HTERT RPE-1 (cell line): ENCODE results near the gene MYO6.

Experiments used
- in situ Hi-C: fragments of 300-500 bp; cut with MboI; formaldehyde crosslinking; loops from 4 replicates; pipeline ENCODE4 v1.14.3; 2020; ENCODE audit warnings: low sequenced_read_pairs

MYO6 gene

DNA sequence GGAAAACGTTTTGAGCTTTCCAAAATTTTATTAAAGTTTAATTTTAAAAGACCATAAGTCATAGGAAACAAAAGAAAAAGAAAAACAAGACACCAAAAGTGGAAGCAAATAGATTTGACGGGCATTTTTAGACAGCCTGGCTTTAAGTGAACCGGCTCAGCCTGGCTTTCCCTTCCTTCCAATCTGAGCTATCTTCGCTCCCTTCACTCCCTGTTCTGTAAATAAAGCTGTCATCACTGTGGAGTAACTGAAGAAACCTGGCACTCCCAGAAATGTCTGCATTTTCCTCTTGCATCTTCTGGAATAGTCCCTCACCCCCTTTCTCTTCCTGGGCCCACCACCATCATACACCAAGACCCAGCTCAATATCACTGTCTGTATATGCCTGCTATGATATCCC is 191.5 kb downstream of the MYO6 start:
- in situ Hi-C loops = no loop called here

DNA sequence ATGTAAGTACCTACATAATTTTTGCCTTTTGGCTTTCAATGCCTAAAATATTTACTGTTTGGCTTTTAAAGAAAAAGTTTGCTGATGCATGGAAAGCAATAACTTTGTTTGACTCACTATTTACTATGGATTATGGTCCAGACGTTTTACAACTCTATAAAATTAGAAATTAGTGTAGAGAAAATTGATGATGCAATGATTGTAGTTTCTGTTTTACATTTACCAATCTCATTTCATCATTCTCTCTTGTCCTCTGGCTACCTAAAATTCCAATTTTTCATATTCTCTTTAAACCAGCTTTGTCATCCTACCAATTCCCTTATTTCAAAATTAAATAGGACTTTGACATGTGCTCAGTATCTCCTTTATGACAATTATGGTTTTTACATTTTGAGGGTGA is 192.5 kb downstream of the MYO6 start:
- in situ Hi-C loops = no loop called here

DNA sequence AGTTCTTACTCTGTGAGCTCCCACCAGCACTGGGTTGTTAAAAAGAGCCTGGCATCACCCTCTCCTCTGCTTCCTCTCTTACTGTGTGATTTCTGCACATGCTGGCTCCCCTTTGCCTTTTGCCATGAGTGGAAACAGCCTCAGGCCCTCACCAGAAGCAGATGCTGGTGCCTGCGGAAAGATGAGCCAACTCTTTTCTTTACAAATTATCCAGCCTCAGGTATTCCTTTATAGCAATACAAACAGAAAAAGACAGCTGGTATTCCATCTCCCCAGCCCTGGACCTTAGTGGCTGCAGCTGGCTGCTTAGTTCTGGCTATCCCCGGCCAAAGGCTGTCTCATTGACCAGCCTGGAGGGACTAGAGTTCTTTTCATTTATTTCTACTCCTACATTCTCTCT is 194.3 kb downstream of the MYO6 start:
- in situ Hi-C loops = no loop called here

DNA sequence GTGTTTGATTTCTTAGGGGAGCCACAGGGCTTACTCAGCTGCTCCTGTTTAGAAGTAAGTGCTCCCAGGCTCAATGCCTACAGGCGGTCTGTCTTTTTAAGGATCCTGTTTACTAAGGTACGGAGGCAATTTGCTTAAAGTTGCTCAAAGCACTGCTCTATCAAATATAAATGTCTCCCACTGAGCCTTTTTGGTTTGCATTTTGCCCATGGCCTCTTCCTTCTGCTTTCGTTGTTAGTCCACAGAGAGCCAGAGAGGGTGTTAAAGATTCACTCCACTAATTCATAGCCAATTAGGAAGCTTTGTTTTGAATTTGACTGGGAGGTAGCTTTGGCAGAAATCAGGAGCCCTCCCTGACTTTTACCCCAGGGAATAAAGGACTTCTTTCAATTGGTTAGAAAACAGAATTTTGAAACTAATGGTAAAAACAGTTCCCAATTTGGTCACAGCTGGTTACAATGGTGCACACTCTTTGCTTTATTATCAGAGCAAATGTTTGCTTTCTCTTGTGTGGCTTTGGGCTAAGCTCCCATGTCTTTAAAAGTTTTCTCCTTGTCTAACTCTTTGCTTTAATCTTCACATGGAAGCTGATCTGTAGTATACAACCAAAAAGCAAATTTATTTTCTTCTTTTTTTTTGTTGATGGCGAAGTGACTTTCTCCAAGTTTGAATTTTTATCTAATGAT is 197.2 kb downstream of the MYO6 start:
- in situ Hi-C loops = no loop called here

DNA sequence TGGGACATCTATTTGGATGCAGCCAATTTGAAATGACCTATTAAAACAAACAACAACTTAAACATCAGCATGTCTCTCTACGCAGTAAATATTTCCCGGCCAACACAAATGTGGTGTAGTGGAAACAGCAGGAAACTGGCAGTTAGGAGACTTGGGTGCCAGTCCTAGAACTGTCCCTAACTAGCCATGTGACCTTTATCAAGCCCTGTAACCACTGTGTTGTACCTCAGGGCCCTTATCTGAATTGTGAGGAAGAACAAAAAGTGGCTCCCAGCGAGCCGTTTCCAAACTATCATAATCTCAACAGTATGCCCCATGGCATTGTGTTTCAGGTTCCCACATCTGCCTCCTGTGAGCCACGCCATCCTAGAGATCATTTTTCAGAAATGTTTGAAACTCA is 198.9 kb downstream of the MYO6 start:
- in situ Hi-C loops = no loop called here

DNA sequence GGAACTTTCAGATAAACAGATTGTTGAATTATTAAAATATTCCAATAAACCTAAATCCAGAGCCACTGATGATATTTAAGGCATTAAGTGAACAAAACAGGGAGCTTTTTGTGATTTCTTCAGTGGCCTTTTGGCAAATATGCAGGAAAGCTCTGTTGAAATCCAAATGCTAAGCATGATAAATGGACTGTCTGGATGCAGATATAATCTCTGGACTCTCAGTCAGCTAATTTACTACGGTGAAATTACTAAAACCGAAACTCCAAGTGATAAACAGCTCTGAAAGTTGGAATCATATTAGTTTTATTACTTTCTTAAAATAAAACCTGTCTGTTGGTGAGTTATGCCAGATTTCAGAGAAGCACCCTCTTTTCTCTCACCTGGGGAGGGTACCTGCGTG is 203.1 kb downstream of the MYO6 start:
- in situ Hi-C loops = no loop called here

DNA sequence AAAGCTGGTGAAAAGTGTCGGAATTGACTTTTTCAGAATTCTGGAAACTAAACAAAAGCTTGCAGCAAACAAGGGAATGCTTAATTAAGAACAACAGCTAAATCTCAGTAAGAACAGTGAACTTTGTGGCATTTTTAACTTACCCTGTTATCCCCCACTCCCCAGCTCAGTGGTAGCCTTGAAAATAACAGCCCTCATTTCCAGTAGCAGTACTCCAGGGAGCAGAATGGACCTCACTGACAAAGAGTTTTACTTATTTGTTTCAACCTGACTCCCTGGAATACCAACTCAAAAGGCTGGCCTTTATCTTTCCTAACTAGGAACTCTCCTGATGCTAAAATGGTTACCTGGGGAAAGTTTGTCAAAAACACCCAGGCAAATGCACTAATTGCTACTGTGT is 214.5 kb downstream of the MYO6 start:
- in situ Hi-C loops = no loop called here

DNA sequence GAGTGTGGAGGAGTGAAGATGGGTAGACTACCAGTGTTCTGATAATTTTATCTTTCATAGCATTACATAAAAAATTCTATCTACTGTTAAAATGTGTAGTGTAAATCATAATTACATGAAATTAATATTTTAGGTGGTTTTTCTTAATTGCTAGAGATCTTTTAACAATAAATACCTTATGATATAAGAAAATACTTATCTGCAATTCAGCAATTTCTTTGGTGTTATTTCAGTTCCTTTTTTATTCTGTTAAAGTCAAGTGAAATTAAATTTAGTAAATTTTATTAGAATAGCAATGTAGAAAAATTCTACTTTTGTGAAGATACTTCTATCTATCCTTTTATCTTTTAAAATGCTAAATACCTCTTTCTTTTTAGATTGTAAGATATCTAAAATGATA is 219.1 kb downstream of the MYO6 start:
- in situ Hi-C loops = no loop called here
